ENCODE measurements around the gene DNAJC4.

Gene DNAJC4

GRCh38 chr11:64210301-64211020 is 19.9 kb upstream of the DNAJC4 start:
- no peak overlapping the region for H3K27ac ChIP-seq (ENCODE audit: low read length)
- no peak overlapping the region for H3K4me3 ChIP-seq (ENCODE audit: low read length)
- no peaks in the 10 kb centered on the region for H3K4me1 ChIP-seq (ENCODE audit: control insufficient read depth, low read depth, low read length)
- peaks cover 21% of the 10 kb centered on the region for H3K36me3 ChIP-seq (ENCODE audit: control insufficient read depth, low read depth, low read length)
- H3K27me3 ChIP-seq (ENCODE audit: control insufficient read depth, insufficient read depth, low read length) = no peaks in the 10 kb centered on the region
- H3K9ac ChIP-seq (ENCODE audit: low read length) = no peak overlapping the region
- no peaks in the 10 kb centered on the region for H3K9me3 ChIP-seq (ENCODE audit: control insufficient read depth, low read depth, low read length)

GRCh38 chr11:64211181-64211872 is 19.0 kb upstream of the DNAJC4 start:
- H3K4me1 ChIP-seq (ENCODE audit: control insufficient read depth, low read depth, low read length) = no peaks in the 10 kb centered on the region

GRCh38 chr11:64216879-64217278 is 13.5 kb upstream of the DNAJC4 start:
- Histone ChIP-seq H3K9ac (ENCODE audit: low read length) (no peak overlapping the region), H3K9me3 (ENCODE audit: control insufficient read depth, low read depth, low read length) (no peaks in the 10 kb centered on the region), H3K4me1 (ENCODE audit: control insufficient read depth, low read depth, low read length) (no peaks in the 10 kb centered on the region), H3K27me3 (ENCODE audit: control insufficient read depth, insufficient read depth, low read length) (no peaks in the 10 kb centered on the region), H3K27ac (ENCODE audit: low read length) (no peak overlapping the region), H3K4me3 (ENCODE audit: low read length) (no peak overlapping the region), H3K36me3 (ENCODE audit: control insufficient read depth, low read depth, low read length) (peaks cover 9% of the 10 kb centered on the region)

More at GRCh38 chr11:64211181-64211872, 19.0 kb upstream of the DNAJC4 start:
- Histone ChIP-seq H3K27me3 (ENCODE audit: control insufficient read depth, insufficient read depth, low read length) (no peaks in the 10 kb centered on the region), H3K9ac (ENCODE audit: low read length) (no peak overlapping the region), H3K9me3 (ENCODE audit: control insufficient read depth, low read depth, low read length) (no peaks in the 10 kb centered on the region), H3K27ac (ENCODE audit: low read length) (no peak overlapping the region), H3K36me3 (ENCODE audit: control insufficient read depth, low read depth, low read length) (peaks cover 12% of the 10 kb centered on the region), H3K4me3 (ENCODE audit: low read length) (no peak overlapping the region)

- Histone ChIP-seq H3K9me3 (ENCODE audit: control insufficient read depth, low read depth, low read length) (no peaks in the 10 kb centered on the region), H3K4me1 (ENCODE audit: control insufficient read depth, low read depth, low read length) (no peaks in the 10 kb centered on the region), H3K27me3 (ENCODE audit: control insufficient read depth, insufficient read depth, low read length) (no peaks in the 10 kb centered on the region), H3K4me3 (ENCODE audit: low read length) (no peak overlapping the region), H3K27ac (ENCODE audit: low read length) (no peak overlapping the region), H3K9ac (ENCODE audit: low read length) (no peak overlapping the region), H3K36me3 (ENCODE audit: control insufficient read depth, low read depth, low read length) (peaks cover 6% of the 10 kb centered on the region)
Observed at GRCh38 chr11:64218628-64219353, 11.6 kb upstream of the DNAJC4 start.

- Histone ChIP-seq H3K9ac (ENCODE audit: low read length) (no peak overlapping the region), H3K4me1 (ENCODE audit: control insufficient read depth, low read depth, low read length) (no peaks in the 10 kb centered on the region), H3K27me3 (ENCODE audit: control insufficient read depth, insufficient read depth, low read length) (no peaks in the 10 kb centered on the region), H3K9me3 (ENCODE audit: control insufficient read depth, low read depth, low read length) (no peaks in the 10 kb centered on the region), H3K27ac (ENCODE audit: low read length) (no peak overlapping the region), H3K4me3 (ENCODE audit: low read length) (no peak overlapping the region), H3K36me3 (ENCODE audit: control insufficient read depth, low read depth, low read length) (peaks cover 6% of the 10 kb centered on the region)
Observed at GRCh38 chr11:64219354-64219684, 11.0 kb upstream of the DNAJC4 start.

GRCh38 chr11:64219755-64220154 is 10.6 kb upstream of the DNAJC4 start:
- Histone ChIP-seq H3K4me3 (ENCODE audit: low read length) (no peak overlapping the region), H3K36me3 (ENCODE audit: control insufficient read depth, low read depth, low read length) (peaks cover 6% of the 10 kb centered on the region), H3K4me1 (ENCODE audit: control insufficient read depth, low read depth, low read length) (no peaks in the 10 kb centered on the region), H3K9me3 (ENCODE audit: control insufficient read depth, low read depth, low read length) (no peaks in the 10 kb centered on the region), H3K27me3 (ENCODE audit: control insufficient read depth, insufficient read depth, low read length) (no peaks in the 10 kb centered on the region), H3K27ac (ENCODE audit: low read length) (no peak overlapping the region), H3K9ac (ENCODE audit: low read length) (no peak overlapping the region)

GRCh38 chr11:64220271-64220670 is 10.1 kb upstream of the DNAJC4 start:
- Histone ChIP-seq H3K9ac (ENCODE audit: low read length) (no peak overlapping the region), H3K9me3 (ENCODE audit: control insufficient read depth, low read depth, low read length) (no peaks in the 10 kb centered on the region), H3K36me3 (ENCODE audit: control insufficient read depth, low read depth, low read length) (peaks cover 6% of the 10 kb centered on the region), H3K4me3 (ENCODE audit: low read length) (no peak overlapping the region), H3K4me1 (ENCODE audit: control insufficient read depth, low read depth, low read length) (no peaks in the 10 kb centered on the region), H3K27me3 (ENCODE audit: control insufficient read depth, insufficient read depth, low read length) (no peaks in the 10 kb centered on the region), H3K27ac (ENCODE audit: low read length) (no peak overlapping the region)

GRCh38 chr11:64220798-64221197 is 9.6 kb upstream of the DNAJC4 start:
- Histone ChIP-seq H3K9me3 (ENCODE audit: control insufficient read depth, low read depth, low read length) (no peaks in the 10 kb centered on the region), H3K36me3 (ENCODE audit: control insufficient read depth, low read depth, low read length) (peaks cover 6% of the 10 kb centered on the region), H3K9ac (ENCODE audit: low read length) (no peak overlapping the region), H3K27ac (ENCODE audit: low read length) (no peak overlapping the region), H3K4me1 (ENCODE audit: control insufficient read depth, low read depth, low read length) (no peaks in the 10 kb centered on the region), H3K4me3 (ENCODE audit: low read length) (no peak overlapping the region), H3K27me3 (ENCODE audit: control insufficient read depth, insufficient read depth, low read length) (no peaks in the 10 kb centered on the region)

GRCh38 chr11:64222651-64223000 is 7.7 kb upstream of the DNAJC4 start:
- no peaks in the 10 kb centered on the region for H3K4me1 ChIP-seq (ENCODE audit: control insufficient read depth, low read depth, low read length)
- no peak overlapping the region for H3K9ac ChIP-seq (ENCODE audit: low read length)
- no peaks in the 10 kb centered on the region for H3K27me3 ChIP-seq (ENCODE audit: control insufficient read depth, insufficient read depth, low read length)
- H3K36me3 ChIP-seq (ENCODE audit: control insufficient read depth, low read depth, low read length) = peaks cover 6% of the 10 kb centered on the region
- H3K4me3 ChIP-seq (ENCODE audit: low read length) = no peak overlapping the region
- no peak overlapping the region for H3K27ac ChIP-seq (ENCODE audit: low read length)
- H3K9me3 ChIP-seq (ENCODE audit: control insufficient read depth, low read depth, low read length) = no peaks in the 10 kb centered on the region

- peaks cover 6% of the 10 kb centered on the region for H3K36me3 ChIP-seq (ENCODE audit: control insufficient read depth, low read depth, low read length)
- H3K9ac ChIP-seq (ENCODE audit: low read length) = no peak overlapping the region
- no peak overlapping the region for H3K4me3 ChIP-seq (ENCODE audit: low read length)
- no peaks in the 10 kb centered on the region for H3K9me3 ChIP-seq (ENCODE audit: control insufficient read depth, low read depth, low read length)
- no peak overlapping the region for H3K27ac ChIP-seq (ENCODE audit: low read length)
- no peaks in the 10 kb centered on the region for H3K27me3 ChIP-seq (ENCODE audit: control insufficient read depth, insufficient read depth, low read length)
- H3K4me1 ChIP-seq (ENCODE audit: control insufficient read depth, low read depth, low read length) = no peaks in the 10 kb centered on the region
Observed at GRCh38 chr11:64223001-64223651, 7.2 kb upstream of the DNAJC4 start.

GRCh38 chr11:64224151-64224890 is 6.0 kb upstream of the DNAJC4 start:
- Histone ChIP-seq H3K27me3 (ENCODE audit: control insufficient read depth, insufficient read depth, low read length) (no peaks in the 10 kb centered on the region), H3K4me3 (ENCODE audit: low read length) (no peak overlapping the region), H3K9me3 (ENCODE audit: control insufficient read depth, low read depth, low read length) (no peaks in the 10 kb centered on the region), H3K27ac (ENCODE audit: low read length) (no peak overlapping the region), H3K9ac (ENCODE audit: low read length) (no peak overlapping the region), H3K4me1 (ENCODE audit: control insufficient read depth, low read depth, low read length) (no peaks in the 10 kb centered on the region), H3K36me3 (ENCODE audit: control insufficient read depth, low read depth, low read length) (peaks cover 6% of the 10 kb centered on the region)
